ENCODE results near the gene PHF21B.

- TF ChIP-seq EZH2 (IDR thresholded peaks at IDR 0.05; ENCODE audit: low read length) (no peak), CTCF (optimal IDR thresholded peaks at IDR 0.05 in 1 of 3, IDR thresholded peaks at IDR 0.05 in 1 of 3, conservative IDR thresholded peaks at IDR 0.05 in 1 of 3; ENCODE audit: extremely low read depth in 1 of 3, insufficient read depth in 2 of 3, low read length in 3 of 3) (no peak)
These were observed 22.0 kb upstream of the PHF21B start for GRCh38 chr22:45031629-45032403.

Data from keratinocyte (primary cell).